ENCODE measurements around the gene UBFD1. TPM values are rescaled to one million over a fixed set of nuclear protein-coding genes. Genes with fewer than 3 reads are reported as not detected.

UBFD1 gene
- total RNA-seq, 1 donor from 2014 or later = 101 TPM

DNA sequence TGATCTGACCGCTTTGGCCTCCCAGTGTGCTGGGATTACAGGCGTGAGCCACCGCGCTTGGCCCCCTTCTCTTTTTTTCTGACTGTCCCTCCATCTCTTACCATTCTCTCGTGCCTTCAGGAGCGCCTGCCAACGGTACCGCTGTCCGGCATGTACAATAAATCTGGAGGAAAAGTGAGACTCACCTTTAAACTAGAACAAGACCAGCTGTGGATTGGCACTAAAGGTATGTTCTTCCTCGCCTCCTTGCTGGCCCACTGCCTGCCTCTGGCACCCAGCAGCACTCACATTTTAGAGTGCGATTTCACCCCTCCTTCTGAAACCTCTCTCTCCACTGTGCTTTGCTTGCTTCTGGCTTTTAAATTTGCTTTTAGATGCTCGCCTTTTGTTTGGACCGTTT lies 5.0 kb downstream of the UBFD1 start:
- H3K4me1 Mint-ChIP-seq (ENCODE audit: low read depth) = peaks cover 4% of the 10 kb centered on the region
- no peak overlapping the region for H3K27ac Mint-ChIP-seq
- H3K4me3 Mint-ChIP-seq (ENCODE audit: low read depth) = no peak overlapping the region
- no peaks in the 10 kb centered on the region for H3K9me3 Mint-ChIP-seq (ENCODE audit: low read depth)
- H3K36me3 Mint-ChIP-seq (ENCODE audit: insufficient read depth) = peaks cover 20% of the 10 kb centered on the region
- TF ChIP-seq, protein P1, sequence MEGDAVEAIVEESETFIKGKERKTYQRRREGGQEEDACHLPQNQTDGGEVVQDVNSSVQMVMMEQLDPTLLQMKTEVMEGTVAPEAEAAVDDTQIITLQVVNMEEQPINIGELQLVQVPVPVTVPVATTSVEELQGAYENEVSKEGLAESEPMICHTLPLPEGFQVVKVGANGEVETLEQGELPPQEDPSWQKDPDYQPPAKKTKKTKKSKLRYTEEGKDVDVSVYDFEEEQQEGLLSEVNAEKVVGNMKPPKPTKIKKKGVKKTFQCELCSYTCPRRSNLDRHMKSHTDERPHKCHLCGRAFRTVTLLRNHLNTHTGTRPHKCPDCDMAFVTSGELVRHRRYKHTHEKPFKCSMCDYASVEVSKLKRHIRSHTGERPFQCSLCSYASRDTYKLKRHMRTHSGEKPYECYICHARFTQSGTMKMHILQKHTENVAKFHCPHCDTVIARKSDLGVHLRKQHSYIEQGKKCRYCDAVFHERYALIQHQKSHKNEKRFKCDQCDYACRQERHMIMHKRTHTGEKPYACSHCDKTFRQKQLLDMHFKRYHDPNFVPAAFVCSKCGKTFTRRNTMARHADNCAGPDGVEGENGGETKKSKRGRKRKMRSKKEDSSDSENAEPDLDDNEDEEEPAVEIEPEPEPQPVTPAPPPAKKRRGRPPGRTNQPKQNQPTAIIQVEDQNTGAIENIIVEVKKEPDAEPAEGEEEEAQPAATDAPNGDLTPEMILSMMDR (IDR thresholded peaks at IDR 0.05; ENCODE audit: unreplicated experiment) = no peak
- DNase-seq (ENCODE audit: low spot score, unreplicated experiment) = no peak
- H3K27me3 Mint-ChIP-seq = no peaks in the 10 kb centered on the region

DNA sequence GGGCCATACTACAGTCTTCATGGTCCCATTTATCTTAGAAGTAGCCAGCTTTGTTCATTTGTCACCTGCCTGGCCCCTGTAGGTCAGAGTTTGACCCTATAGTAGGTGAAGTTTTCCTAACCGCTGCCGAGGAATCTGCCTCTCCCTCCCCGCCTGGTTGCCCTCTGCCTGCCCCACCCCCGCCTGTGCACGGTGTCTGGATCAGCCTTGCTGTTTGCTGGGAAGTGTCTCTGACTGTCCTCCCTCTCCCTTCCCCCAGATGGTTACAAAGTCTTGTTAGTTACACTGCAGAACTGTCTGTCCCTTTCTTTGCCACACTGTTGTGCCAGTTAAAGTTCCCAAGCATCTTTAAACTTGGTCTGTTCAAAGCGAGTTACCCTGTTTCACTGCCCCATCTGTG lies 5.7 kb downstream of the UBFD1 start:
- Mint-ChIP-seq H3K9me3 (ENCODE audit: low read depth) (no peaks in the 10 kb centered on the region), H3K36me3 (ENCODE audit: insufficient read depth) (peaks cover 20% of the 10 kb centered on the region), H3K27me3 (no peaks in the 10 kb centered on the region), H3K4me1 (ENCODE audit: low read depth) (peaks cover 4% of the 10 kb centered on the region), H3K27ac (no peak overlapping the region), H3K4me3 (ENCODE audit: low read depth) (no peak overlapping the region)
- no peak for DNase-seq (ENCODE audit: low spot score, unreplicated experiment)
- TF ChIP-seq, protein P1 (IDR thresholded peaks at IDR 0.05; ENCODE audit: unreplicated experiment) = no peak

DNA sequence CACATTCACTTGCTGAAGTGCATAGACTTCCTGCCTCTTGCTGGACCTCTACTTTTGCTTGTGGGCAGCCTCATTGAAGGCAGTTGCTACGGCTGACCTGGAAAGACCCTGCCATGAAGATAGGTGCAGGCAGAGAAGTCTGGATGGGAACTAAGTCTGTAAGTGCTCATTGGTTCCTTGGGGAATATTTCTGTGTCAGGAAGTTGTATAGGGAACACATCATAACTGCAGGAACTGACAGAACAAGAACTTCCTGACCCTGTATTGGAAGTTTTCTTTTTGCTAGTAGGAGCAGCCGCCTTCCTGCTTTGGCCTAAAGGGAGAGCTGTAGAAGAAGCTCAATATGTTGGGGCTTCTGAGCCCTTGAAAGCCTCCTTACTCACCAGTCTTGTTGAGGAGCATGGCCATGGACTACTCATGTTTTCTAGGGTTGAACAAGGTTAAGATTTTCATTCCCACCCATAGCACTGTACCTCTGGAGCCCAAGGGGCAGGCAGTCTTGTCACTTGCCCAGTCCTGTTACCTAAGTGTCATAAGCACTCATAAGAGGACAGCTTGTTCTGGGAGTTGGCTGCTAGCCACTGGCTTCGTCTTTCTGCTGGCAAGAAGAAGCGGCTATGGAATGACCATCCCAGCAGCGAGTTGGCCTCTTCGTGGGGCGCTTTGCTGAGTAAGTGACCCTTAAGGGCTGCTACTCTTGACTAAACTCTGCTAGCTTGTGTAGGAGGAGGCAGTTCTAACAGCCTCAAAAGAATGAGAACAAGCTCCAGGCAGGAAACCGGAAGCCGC lies 7.2 kb downstream of the UBFD1 start:
- no peak for DNase-seq (ENCODE audit: low spot score, unreplicated experiment)
- Mint-ChIP-seq H3K9me3 (ENCODE audit: low read depth) (no peaks in the 10 kb centered on the region), H3K36me3 (ENCODE audit: insufficient read depth) (peaks cover 26% of the 10 kb centered on the region), H3K4me3 (ENCODE audit: low read depth) (no peak overlapping the region), H3K27me3 (no peaks in the 10 kb centered on the region), H3K27ac (no peak overlapping the region), H3K4me1 (ENCODE audit: low read depth) (no peaks in the 10 kb centered on the region)
- TF ChIP-seq, protein P1 (IDR thresholded peaks at IDR 0.05; ENCODE audit: unreplicated experiment) = no peak

DNA sequence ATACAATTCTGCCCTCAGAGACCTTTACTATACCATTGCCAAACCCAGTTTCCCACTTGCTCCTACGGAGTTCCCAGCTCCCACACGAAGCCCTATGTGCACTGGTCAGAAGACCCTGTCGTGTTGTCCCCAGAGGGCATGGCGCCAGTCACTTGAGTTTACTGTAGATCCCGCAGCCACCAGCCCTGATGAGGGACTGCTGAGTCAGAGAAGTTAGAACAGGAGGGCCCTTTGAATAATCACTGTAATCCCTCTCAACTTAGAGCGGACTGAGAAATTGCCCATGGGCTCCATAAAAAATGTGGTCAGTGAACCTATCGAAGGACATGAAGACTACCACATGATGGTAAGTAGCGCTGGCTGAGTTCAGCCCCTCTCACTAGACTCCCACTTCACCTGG lies 9.2 kb downstream of the UBFD1 start:
- H3K27me3 Mint-ChIP-seq = no peaks in the 10 kb centered on the region
- no peak overlapping the region for H3K4me3 Mint-ChIP-seq (ENCODE audit: low read depth)
- H3K27ac Mint-ChIP-seq = peak overlapping the region; percentile 73
- DNase-seq (ENCODE audit: low spot score, unreplicated experiment) = no peak
- peaks cover 33% of the 10 kb centered on the region for H3K36me3 Mint-ChIP-seq (ENCODE audit: insufficient read depth)
- no peaks in the 10 kb centered on the region for H3K9me3 Mint-ChIP-seq (ENCODE audit: low read depth)
- no peaks in the 10 kb centered on the region for H3K4me1 Mint-ChIP-seq (ENCODE audit: low read depth)
- TF ChIP-seq, protein P1 (IDR thresholded peaks at IDR 0.05; ENCODE audit: unreplicated experiment) = no peak

DNA sequence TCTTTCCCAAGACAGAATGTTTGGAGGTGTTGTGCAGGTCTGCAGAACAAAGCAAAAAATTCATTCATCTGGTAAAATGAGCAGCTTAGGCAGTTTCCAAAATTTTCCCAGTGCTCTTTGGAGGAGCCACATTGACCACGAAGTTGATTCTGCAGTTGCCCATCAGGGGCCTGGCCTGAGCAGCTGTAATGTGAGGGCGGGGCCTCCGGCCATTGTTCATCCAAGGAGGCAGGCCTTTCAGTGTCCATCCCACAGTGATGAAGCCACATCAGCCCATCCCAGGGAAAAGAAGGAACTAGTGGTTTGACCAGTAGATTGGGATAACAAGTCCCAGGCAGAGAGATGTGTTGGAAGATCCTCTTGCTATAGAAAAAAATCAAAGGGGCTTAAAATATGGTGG lies 10.1 kb downstream of the UBFD1 start:
- H3K4me1 Mint-ChIP-seq (ENCODE audit: low read depth) = no peaks in the 10 kb centered on the region
- no peak overlapping the region for H3K27ac Mint-ChIP-seq
- DNase-seq (ENCODE audit: low spot score, unreplicated experiment) = no peak
- H3K4me3 Mint-ChIP-seq (ENCODE audit: low read depth) = no peak overlapping the region
- H3K9me3 Mint-ChIP-seq (ENCODE audit: low read depth) = no peaks in the 10 kb centered on the region
- no peaks in the 10 kb centered on the region for H3K27me3 Mint-ChIP-seq
- peaks cover 35% of the 10 kb centered on the region for H3K36me3 Mint-ChIP-seq (ENCODE audit: insufficient read depth)
- TF ChIP-seq, protein P1 (IDR thresholded peaks at IDR 0.05; ENCODE audit: unreplicated experiment) = no peak

Measured in progenitor cell of endocrine pancreas (in vitro differentiated cells).